Activated CD8-positive, alpha-beta memory T cell treated with anti-CD3 and anti-CD28 coated beads for 36 hours (primary cell): ENCODE data around the gene SNX17. TPM values are rescaled to one million over a fixed set of nuclear protein-coding genes. Genes with fewer than 3 reads are reported as not detected.
"Not testable (repeated sequence)": the region's sequence is repeated elsewhere in the genome, so short reads cannot be mapped to it uniquely, and the experiment has no call there.

Experiments used
- CTCF ChIA-PET: fragments of 350-600 bp; sonication (Branson Sonifier 250); formaldehyde crosslinking; loops from one replicate; lab custom pipeline; 2021; ENCODE audit warnings: antibody characterized with exemption; lab: Charles Lee
- POLR2A ChIA-PET: fragments of 350-600 bp; sonication (Branson Sonifier 250); formaldehyde crosslinking; loops from one replicate; lab custom pipeline; 2021; ENCODE audit warnings: antibody characterized with exemption; lab: Charles Lee
- total RNA-seq, 2 experiments: library from RNA; stranded (reverse); gene quantifications; one replicate each; pipeline ENCODE4 v1.2.3, GENCODE V29; 2021

Gene SNX17, protein sequence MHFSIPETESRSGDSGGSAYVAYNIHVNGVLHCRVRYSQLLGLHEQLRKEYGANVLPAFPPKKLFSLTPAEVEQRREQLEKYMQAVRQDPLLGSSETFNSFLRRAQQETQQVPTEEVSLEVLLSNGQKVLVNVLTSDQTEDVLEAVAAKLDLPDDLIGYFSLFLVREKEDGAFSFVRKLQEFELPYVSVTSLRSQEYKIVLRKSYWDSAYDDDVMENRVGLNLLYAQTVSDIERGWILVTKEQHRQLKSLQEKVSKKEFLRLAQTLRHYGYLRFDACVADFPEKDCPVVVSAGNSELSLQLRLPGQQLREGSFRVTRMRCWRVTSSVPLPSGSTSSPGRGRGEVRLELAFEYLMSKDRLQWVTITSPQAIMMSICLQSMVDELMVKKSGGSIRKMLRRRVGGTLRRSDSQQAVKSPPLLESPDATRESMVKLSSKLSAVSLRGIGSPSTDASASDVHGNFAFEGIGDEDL
- total RNA-seq, result 100 to 1,000 TPM; 111 to 112 TPM

DNA sequence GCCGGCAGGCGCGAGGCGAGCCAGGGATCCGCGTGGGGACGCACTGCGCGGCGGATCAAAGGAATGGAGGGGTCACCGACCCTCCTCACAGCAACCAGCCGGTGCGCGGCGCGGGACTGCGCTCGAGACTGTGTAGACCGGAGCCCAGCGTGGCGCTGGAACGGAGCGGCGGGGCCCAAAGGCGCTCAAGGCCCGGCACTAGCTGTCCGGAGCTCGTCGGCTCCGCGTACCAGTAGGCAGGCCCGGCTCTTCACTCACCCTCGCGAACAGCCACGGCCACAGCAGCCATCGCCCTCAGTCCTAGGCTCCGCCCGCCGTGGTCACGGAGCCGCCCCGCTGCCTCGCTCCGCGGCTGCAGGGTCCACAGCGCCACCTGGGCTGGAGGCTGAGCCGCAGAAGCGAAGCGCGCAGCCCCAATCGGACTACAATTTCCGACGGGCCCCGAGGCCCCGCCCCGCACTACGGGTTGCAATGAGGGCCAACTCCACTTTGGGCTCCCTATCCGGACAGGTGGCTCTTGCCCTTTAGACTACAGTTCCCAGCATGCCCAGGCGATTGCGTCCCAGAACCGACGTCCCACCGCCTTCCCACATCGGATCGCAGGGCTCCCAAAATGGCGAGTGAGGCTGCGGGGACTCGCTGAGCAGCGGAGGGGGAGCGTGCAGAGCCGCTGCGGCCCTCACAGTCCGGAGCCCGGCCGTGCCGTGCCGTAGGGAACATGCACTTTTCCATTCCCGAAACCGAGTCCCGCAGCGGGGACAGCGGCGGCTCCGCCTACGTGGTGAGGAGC lies at the start of gene SNX17, which contains the start of gene EIF2B4:
Gene SNX17 (plus strand): TSS at position 591 of the 790 bp plus-strand sequence. CDS start 128 bp downstream, at position 719.
Gene EIF2B4 (minus strand): TSS at position 313 of the 790 bp plus-strand sequence. CDS start 24 bp downstream, at position 289.
- ChIA-PET CTCF (interaction anchor here (0.5 to 2.7 kb wide), 10 partner anchors 9 to 90 kb away, joined by 3 to 11 read pairs (median 4); partner anchors contain the start of genes GTF3C2, PPM1G and ZNF513), POLR2A (interaction anchor here (0.8 to 3.1 kb wide), 8 partner anchors 10 to 313 kb away, joined by 3 to 20 read pairs (median 8); partner anchors contain the start of genes ATRAID, GTF3C2, MPV17 and PPM1G)

DNA sequence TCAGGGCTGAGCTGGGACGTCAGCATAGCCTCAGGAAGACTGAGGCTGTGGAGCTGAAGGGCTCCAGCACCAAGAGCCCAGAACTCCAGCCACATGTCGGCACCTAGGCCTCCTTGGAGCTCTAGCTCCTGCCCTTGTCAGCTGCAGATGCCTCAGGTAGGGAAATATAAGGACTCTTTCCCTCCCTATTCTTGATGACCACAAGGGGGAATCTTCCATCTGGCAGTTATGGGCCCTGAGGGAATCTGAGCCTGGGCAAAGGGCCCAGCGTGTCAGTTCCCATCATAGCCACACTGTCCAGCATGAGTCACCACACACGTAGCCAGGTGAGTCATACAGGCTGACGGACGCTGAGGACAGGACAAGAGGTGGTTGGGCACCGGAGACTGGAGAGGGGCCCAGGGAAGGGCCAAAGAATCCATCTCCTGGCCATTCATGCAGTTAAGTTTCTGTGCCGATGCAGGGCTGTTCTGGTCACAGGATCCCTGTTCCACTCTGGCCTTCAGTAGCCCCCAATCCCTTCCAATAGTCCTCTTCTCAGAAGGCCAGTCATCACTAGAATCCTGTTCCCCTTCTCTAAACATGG lies 49.4 kb upstream of the SNX17 start:
- ChIA-PET POLR2A (interaction anchor here (0.6 to 0.7 kb wide), 2 partner anchors 18 to 1998 kb away, joined by 3 to 11 read pairs; no protein-coding TSS in a partner anchor), CTCF (no interaction called here)

DNA sequence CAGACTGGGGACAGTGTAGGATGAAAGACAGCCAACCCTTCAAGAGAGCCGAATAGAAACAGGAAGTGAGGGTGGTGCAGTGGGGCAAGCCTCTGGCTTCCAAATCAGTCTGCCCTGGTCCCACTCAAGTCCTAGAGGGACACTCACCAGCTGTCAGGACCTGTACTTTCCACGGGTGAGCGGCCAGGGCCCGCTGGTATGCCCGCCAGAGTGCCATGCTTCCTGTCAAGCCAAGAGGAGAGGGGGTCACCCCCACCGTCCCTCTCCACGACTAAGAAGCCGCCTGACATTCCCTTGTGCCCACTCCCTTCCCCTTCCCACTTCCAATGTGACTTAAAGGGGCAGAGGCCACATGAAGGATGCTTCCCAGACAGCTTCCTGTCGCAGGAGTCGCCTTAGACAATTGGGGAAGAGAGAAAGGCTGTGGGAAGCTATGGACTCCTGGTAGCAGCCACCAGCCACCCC lies 48.1 kb upstream of the SNX17 start:
- CTCF ChIA-PET, result interaction anchor here (0.6 to 0.8 kb wide), 3 partner anchors 19 to 70 kb away, joined by 3 to 7 read pairs (median 4); no protein-coding TSS in a partner anchor
- POLR2A ChIA-PET, result interaction anchor here (1.0 to 2.2 kb wide), 3 partner anchors 11 to 55 kb away, joined by 3 to 9 read pairs (median 3); partner anchors contain the start of genes EIF2B4 and SNX17

DNA sequence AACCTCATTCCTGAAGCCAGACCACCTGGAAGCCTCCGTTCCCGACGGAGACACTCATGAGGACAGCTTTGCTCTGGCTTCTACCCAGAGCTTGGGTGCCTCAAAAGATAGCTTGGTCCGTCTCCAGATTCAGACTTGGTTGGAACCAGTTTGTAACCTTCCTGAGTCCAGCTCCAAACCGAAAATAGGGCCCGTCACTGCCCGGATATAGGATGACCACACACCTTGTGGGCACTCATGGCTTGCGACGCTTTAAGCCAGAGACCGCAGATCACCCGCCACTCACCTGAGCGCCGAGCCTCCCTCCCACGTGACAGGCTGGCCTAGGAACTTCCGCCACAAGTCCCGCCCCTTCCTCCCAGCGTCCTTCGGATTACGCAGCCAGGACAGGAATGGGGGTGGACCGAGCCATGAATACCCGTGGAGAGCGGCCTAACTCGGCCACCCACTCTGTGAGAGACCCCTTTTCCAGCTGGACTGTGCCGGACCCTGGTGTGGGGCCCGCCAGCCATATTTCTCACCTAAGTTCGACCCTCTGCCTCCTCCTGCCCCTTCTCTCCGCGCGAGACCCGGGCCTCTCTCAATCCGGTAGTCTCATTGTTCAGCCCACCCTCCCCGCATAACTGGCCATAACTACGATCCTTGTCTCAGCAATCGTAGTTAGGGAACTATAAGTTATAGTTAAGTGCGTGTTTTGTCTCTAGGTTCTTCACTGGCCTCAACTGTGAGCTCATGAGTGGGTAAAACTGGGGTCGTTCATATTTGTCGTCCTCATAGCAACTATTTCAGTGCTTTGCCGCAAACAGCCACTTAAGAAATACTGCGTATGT lies 47.4 kb upstream of the SNX17 start, which contains the start of gene MPV17:
Gene MPV17 (minus strand): TSS at position 332 of the 830 bp plus-strand sequence. CDS start 580 bp downstream, outside the sequence.
- POLR2A ChIA-PET, result interaction anchor here (1.0 to 2.2 kb wide), 4 partner anchors 11 to 290 kb away, joined by 3 to 9 read pairs (median 4); partner anchors contain the start of genes EIF2B4 and SNX17

DNA sequence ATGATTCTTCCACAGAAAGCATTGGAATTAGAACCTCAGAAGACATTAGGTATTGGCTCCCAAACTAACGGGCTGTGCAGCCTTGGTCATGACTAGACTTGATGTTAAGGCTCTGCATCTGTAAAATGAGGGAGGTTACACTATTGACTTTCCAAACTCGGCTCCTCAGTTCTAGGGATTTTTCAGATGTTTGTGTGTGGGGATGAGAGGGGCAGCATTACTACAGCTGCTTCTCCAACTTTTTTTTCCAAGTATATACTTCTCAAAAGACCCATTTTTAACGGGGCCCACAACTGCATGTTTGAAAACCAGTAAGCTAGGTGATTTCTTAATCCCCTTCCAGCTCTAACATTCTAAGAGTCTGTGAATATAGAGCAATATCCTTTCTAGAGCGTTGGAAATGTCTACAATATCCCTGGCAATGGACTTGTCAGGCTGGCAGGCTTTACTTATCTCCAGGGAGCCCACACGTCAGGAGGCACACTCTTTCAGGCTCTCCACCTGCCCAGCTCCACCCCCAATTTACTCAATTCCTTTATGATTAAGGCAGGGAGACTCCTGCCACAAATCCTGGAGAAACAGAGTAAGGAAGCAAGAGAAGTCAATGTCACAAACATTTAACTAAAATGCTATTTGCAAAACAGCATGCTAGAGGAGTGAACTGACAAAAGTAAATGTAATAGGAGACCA lies 46.7 kb upstream of the SNX17 start:
- POLR2A ChIA-PET, result interaction anchor here (1.0 to 2.2 kb wide), 2 partner anchors 47 to 290 kb away, joined by 4 to 9 read pairs; partner anchors contain the start of genes EIF2B4 and SNX17
- CTCF ChIA-PET, result no interaction called here

More for the DNA sequence above, 47.4 kb upstream of the SNX17 start, which contains the start of gene MPV17:
- CTCF ChIA-PET, result interaction anchor here (0.6 to 0.8 kb wide), 2 partner anchors 20 to 60 kb away, joined by 3 to 7 read pairs; no protein-coding TSS in a partner anchor

DNA sequence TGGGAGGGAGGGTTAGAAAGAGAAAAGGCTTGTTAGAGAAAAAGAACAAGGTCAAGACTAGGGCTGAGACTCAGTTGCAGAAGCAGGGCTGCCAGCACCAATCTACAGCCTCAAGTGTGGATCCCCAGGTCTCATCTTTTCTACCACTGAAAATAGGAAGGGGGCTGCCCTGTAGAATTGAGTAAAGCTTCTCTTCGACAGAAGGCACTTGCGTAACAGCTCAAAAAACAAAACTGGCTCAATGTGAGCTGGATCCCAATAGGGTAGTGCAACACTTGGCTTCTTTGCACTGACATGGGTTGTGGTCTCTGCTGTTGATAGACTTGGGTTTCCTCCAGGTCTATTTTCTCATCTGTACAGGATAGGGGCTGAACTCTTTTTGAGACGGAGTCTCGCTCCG lies 45.7 kb upstream of the SNX17 start:
- CTCF ChIA-PET, result no interaction called here
- POLR2A ChIA-PET, result no interaction called here

DNA sequence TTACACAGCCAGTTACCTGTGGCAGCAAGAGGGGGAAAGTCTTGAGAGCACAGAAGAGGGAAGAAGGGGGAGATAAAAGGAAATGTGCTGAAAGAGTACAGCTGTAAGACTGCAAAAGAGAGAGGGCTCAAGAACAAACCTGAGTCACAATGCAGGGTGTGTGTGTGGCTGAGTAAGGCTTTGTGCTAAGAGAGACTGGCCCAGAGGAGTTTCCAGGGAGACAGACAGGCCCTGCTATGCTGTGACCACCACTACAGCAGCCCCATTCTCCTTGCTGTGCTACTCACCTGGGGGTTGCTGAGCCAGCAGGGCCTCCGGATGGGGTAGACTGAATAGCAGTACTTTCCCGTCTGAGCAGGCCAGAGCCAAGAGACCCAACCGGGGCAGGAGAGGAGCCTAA lies 35.1 kb upstream of the SNX17 start:
- CTCF ChIA-PET, result no interaction called here
- POLR2A ChIA-PET, result no interaction called here

DNA sequence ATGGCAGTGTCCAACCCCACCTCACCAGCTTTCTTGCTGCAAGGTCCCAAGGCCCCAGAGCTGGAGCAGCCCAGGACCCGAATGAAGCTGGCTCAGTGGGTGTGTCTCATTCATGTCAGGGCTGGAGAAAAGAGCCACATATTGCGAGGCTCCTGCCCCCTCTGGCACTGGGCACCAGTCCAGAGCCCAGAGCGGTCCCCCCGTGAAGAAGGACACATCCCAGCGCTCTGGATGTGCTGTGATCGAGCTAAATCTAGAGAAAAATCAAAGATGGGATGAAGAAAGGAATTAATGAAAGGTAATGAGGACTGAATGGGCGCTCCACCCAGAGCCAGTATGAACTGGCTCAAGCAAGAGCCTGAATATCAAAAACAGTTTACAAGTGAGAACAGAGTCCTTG lies 34.2 kb upstream of the SNX17 start:
- POLR2A ChIA-PET, result no interaction called here
- CTCF ChIA-PET, result no interaction called here

DNA sequence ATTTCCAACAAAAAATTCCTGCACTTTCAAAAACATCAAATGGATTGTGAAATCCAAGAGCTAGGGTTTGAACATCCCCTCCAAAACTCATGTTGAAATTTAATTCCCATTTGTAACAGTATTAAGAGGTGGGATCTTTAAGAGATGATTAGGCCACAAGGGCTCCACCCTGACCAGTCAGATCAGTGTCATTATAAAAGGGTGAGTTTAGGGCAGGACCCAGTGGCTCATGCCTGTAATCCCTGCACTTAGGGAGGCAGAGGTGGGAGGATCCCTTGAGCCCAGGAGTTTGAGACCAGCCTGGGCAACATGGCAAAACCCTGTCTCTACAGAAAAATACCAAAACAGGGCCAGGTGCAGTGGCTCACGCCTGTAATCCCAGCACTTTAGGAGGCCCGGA lies 22.8 kb upstream of the SNX17 start:
- CTCF ChIA-PET, result no interaction called here
- POLR2A ChIA-PET, result no interaction called here

DNA sequence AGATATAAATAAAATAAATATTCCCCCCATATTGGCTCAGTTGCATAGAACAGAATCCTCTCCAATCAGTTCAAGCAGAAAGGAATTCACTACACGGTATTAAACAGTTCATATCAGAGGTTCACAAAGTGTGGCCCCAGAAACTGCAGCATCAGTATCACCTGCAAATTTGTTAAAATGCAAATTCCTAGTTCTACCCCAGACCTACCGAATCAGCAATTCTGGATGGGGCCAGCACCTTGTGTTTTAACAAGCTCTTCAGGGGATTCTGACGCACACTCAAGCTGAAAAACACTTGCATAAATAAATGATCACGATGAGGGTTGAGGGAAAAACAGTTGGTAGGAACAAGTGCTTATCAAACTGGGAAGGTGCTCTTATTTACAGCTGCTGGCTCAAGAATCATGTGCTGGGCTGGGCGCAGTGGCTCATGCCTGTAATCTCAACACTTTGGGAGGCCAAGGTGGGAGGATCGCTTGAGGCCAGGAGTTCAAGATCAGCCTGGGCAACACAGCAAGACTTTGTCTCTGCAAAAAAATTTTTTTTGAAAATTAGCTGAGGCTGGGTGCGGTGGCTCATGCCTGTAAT lies 20.2 kb upstream of the SNX17 start:
- ChIA-PET CTCF (interaction anchor here (1.7 kb wide), 1 partner anchor 12 kb away, joined by 3 read pairs; no protein-coding TSS in a partner anchor), POLR2A (no interaction called here)

DNA sequence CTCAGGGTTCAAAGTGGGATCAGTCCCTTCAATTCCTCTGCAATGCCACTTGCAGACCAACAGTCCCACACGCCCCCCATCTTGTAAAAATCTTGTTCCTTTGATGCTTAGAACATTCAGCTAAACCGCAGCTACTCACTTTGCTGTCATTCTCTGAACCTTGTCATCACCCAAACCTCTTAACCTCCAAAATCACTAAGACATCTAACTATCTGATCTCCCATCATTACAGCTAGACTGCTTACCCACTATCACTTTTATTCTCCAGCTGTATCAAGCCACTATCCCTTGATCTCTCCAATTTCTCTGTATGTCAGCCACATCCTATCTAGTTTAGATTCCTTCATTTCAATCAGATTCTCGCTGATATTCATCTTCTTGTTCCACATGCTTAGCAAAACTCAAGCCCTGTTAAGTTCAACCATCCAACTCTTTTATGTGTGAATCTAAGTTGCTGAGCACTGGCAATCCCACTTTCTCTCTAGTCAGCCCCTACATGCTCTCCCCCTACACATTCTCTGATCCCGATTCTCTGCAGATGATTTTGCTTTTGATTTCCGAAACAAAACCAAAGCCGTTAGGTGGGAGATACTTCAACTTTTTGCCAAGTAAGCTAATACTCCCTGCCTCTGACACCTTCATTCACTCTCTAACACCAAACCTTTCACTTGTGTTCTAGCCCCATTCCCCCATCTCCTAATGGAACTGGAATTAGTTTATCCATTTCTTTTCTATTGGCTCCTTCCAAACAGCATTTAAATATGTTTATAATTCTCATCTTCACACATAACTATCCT lies 18.4 kb upstream of the SNX17 start:
- ChIA-PET CTCF (interaction anchor here (1.8 kb wide), 1 partner anchor 49 kb away, joined by 6 read pairs; no protein-coding TSS in a partner anchor), POLR2A (no interaction called here)

DNA sequence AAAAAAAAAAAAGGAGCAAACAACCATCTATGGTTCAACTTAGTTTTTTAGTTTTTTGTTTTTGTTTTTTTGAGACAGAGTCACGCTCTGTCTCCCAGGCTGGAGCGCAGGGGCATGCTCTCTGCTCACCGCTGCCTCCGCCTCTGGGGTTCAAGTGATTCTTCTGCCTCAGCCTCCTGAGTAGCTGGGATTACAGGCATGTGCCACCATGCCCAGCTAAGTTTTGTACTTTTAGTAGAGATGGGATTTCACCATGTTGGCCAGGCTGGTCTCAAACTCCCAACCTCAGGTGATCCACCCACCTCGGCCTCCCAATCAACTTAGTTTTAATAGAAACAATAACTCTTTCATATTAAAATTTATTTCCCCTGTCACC lies 17.0 kb upstream of the SNX17 start:
- CTCF ChIA-PET, result interaction anchor here (1.2 kb wide), 1 partner anchor 16 kb away, joined by 4 read pairs; the partner anchor contains the start of gene EIF2B4
- POLR2A ChIA-PET, result not testable (repeated sequence)

DNA sequence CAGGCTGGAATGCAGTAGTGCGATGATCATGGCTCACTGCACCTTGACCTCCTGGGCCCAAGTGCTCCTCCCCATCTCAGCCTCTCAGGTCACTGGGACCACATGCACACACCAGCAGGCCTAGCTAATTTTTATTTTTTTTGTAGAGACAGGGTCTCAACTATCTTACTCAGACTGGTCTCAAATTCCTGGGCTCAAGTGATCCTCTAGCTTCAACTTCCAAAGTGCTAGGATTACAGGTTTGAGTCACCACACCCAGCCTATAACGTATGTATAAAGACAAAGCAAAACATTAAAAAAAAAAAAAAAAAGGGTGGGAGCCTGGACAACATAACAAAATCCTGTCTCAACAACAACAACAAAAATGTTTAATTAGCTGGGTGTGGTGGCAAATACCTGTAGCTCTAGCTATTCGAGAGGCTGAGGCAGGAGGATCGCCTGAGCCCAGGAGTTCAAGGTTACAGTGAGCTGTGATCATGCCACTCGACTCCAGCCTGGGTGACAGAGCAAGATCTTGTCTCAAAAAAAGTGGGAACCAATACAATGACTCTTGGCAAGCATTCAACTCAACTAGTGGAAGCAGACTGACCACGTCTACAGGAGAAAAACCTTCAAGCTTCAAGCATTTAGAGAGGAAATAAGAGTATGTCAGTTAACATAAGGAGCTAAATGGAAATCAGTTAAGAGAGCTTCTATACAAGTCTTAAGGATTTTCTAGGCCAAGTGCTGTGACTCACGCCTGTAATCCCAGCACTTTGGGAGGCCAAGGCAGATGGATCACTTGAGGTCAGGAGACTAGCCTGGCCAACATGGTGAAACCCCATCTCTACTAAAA lies 16.4 kb upstream of the SNX17 start:
- POLR2A ChIA-PET, result no interaction called here
- CTCF ChIA-PET, result interaction anchor here (0.8 to 1.2 kb wide), 2 partner anchors 16 to 17 kb away, joined by 3 to 4 read pairs; partner anchors contain the start of genes EIF2B4 and SNX17

DNA sequence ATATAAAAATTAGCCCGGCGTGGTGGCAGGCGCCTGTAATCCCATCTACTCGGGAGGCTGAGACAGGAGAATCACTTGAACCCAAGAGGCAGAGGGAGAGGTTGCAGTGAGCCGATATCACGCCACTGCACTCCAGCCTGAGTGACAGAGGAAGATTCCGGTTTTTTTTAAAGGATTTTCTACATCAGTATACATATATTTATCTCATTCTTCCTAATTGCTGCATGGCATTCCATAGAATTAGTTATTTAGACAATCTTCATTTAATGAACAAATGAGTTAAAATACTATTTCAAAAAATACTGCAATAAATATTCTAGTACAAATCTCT lies 15.9 kb upstream of the SNX17 start:
- ChIA-PET CTCF (interaction anchor here (0.8 to 1.2 kb wide), 2 partner anchors 15 to 16 kb away, joined by 3 to 4 read pairs; partner anchors contain the start of genes EIF2B4 and SNX17), POLR2A (interaction anchor here (0.7 kb wide), 1 partner anchor 42 kb away, joined by 5 read pairs; no protein-coding TSS in a partner anchor)

DNA sequence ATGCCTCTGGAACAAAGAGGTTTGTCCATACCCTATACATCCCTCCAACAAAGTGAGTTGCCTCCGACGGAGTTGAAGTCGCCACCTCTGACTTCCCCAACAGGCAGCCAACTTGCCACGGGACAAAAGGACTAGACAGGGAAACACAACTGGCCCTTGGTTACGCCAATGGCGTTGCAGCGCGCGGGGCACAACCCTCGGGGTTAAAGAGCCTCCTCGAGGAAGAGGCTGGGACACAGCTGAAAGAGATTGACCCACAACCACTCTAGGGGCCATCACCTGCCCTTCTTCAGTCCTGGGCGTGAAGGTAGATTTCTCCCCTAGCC lies 14.4 kb upstream of the SNX17 start:
- ChIA-PET CTCF (interaction anchor here (1.2 to 2.4 kb wide), 2 partner anchors 13 kb away, joined by 3 to 11 read pairs; partner anchors contain the start of gene EIF2B4), POLR2A (interaction anchor here (1.0 to 2.4 kb wide), 3 partner anchors 14 to 23 kb away, joined by 3 to 13 read pairs (median 6); partner anchors contain the start of genes EIF2B4 and SNX17)
